ENCODE data around the gene DHRS1.

DNA sequence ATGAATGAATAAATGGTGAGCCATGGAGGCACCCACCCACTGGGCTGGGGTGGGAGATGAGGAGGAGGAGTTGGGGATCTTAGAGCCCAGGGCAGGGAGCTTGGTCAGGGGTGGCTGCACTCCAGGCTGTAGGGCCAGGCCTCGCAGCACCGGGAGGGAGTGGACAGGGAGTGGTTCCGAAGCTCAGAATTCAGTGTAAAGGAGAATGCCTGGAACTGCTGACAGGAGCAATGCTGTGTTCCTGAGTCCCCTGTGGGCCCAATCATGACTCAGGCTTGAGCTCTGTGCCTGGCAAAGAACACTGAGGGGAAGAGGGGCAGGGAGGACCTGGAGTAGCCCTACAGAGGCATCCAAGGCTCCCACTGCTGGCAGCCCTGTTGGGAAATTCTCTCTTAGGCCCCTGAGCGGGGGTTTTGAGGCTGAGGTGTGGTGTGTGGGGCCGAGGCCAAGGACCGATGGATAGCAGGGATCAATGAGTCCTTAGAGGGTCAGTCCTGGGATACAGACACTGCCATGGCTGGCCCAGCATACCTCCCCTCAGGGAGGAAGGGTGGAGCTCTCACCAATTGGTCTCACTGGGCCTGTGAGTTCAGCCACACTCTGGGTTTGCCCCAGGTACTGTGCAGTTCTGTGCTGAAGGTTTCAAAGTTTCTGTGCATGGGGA lies 18.7 kb downstream of the DHRS1 start:
- TF ChIP-seq POLR2A (IDR thresholded peaks at IDR 0.05; ENCODE audit: low read depth), result no peak
- TF ChIP-seq, protein P1, sequence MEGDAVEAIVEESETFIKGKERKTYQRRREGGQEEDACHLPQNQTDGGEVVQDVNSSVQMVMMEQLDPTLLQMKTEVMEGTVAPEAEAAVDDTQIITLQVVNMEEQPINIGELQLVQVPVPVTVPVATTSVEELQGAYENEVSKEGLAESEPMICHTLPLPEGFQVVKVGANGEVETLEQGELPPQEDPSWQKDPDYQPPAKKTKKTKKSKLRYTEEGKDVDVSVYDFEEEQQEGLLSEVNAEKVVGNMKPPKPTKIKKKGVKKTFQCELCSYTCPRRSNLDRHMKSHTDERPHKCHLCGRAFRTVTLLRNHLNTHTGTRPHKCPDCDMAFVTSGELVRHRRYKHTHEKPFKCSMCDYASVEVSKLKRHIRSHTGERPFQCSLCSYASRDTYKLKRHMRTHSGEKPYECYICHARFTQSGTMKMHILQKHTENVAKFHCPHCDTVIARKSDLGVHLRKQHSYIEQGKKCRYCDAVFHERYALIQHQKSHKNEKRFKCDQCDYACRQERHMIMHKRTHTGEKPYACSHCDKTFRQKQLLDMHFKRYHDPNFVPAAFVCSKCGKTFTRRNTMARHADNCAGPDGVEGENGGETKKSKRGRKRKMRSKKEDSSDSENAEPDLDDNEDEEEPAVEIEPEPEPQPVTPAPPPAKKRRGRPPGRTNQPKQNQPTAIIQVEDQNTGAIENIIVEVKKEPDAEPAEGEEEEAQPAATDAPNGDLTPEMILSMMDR (IDR thresholded peaks at IDR 0.05), result no peak
- TF ChIP-seq EP300 (IDR thresholded peaks at IDR 0.05), result no peak
